Measurements from ENCODE around the gene CACNA2D2. TPM values are rescaled to one million over a fixed set of nuclear protein-coding genes. Genes with fewer than 3 reads are reported as not detected.

Gene CACNA2D2
- total and polyA plus RNA-seq, 2 of the 8 experiments (the other 6 are each of a cell fraction or from before 2014, with no cell fraction given): 14.1 to 25.0 TPM

DNA sequence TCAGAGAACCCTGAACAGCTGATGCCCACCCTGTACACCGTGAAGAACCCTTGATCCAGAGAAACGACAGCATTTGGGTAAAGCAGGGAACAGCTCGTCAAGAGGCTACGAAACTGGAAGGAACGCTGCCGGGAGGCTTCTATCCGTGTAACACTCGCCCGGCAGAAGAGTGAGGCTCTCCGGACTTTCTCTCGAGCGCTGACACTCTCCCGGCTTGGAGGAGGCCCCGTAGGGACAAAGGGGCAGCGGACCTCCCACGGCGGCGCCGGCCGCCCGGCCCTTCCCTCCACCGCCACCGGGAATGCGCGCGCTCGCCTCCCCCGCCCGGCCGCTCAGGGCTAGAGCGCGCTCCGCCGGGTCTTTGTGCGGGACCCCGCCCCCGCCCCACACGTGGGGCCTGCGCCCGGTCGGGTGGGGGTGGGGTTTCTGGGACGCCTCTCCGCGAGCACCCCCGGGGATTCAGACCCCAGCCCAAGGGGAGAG is 182.5 kb downstream of the CACNA2D2 start (continued):
- 0 out of 2 replicates have a peak, but pooled peaks have one; percentile 35 for TF ChIP-seq USF2 (IDR thresholded peaks at IDR 0.05; ENCODE audit: low read length)
- TF ChIP-seq POLR2A (IDR thresholded peaks at IDR 0.05; ENCODE audit: control extremely low read depth in 1 of 2, low read depth in 2 of 2, low read length in 2 of 2): no peak
- TF ChIP-seq NRF1 (IDR thresholded peaks at IDR 0.05; ENCODE audit: low read depth, low read length): no peak
- TF ChIP-seq HDAC2 (IDR thresholded peaks at IDR 0.05; ENCODE audit: borderline replicate concordance in 1 of 2, low read depth in 2 of 2, low read length in 2 of 2): no peak
- TF ChIP-seq ASH2L (IDR thresholded peaks at IDR 0.05; ENCODE audit: low read length): peak; percentile 30
- TF ChIP-seq TEAD4 (IDR thresholded peaks at IDR 0.05; ENCODE audit: low read depth, low read length): peak; percentile 34; the same call in 1 of the 2 replicates
- TF ChIP-seq CTBP2 (IDR thresholded peaks at IDR 0.05; ENCODE audit: borderline replicate concordance, insufficient read depth, insufficient read length, low read length): no peak
- no peak for TF ChIP-seq TAF1 (IDR thresholded peaks at IDR 0.05; ENCODE audit: low read depth, low read length)
- no peak for TF ChIP-seq TAF7 (optimal IDR thresholded peaks at IDR 0.05; ENCODE audit: borderline replicate concordance, low read depth, low read length)
- TF ChIP-seq EP300 (IDR thresholded peaks at IDR 0.05; ENCODE audit: borderline replicate concordance in 1 of 2, low read depth in 2 of 2, low read length in 2 of 2): no peak
- no peak for TF ChIP-seq CBX8 (IDR thresholded peaks at IDR 0.05; ENCODE audit: borderline replicate concordance, low read depth, low read length)
- no peak for TF ChIP-seq SUZ12 (IDR thresholded peaks at IDR 0.05; ENCODE audit: low read length)
- TF ChIP-seq GABPA (IDR thresholded peaks at IDR 0.05; ENCODE audit: borderline replicate concordance, insufficient read depth, low read length): no peak

Data from H1 (cell line).